Neural crest cell (in vitro differentiated cells): ENCODE results near the gene RPLP2. TPM values are rescaled to one million over a fixed set of nuclear protein-coding genes. Genes with fewer than 3 reads are reported as not detected.

Source experiments
- DNase-seq: peaks from one replicate; pipeline ENCODE4 v3.0.0; 2021; ENCODE audit warnings: low read depth, mixed read lengths, low spot score
- H3K27ac Mint-ChIP-seq: one replicate; pipeline ENCODE4 v1.8.0; 2021; ENCODE audit warnings: mild to moderate bottlenecking, mixed read lengths; ENCODE audit not compliant: unreplicated experiment
- H3K27me3 Mint-ChIP-seq: 2 replicates; pipeline ENCODE4 v1.8.0; 2021; ENCODE audit warnings: low read depth, mild to moderate bottlenecking, mixed read lengths
- H3K36me3 Mint-ChIP-seq: 2 replicates; pipeline ENCODE4 v1.8.0; 2021; ENCODE audit warnings: low read depth, mild to moderate bottlenecking, mixed read lengths
- H3K4me1 Mint-ChIP-seq: 2 replicates; pipeline ENCODE4 v1.8.0; 2021; ENCODE audit warnings: mixed read lengths
- H3K4me3 Mint-ChIP-seq: one replicate; pipeline ENCODE4 v1.8.0; 2021; ENCODE audit warnings: mild to moderate bottlenecking, mixed read lengths
- H3K9me3 Mint-ChIP-seq: 2 replicates; pipeline ENCODE4 v1.8.0; 2021; ENCODE audit warnings: mixed read lengths
- CTCF ChIP-seq: fragments of 200-600 bp; sonication (generic); conservative IDR thresholded peaks from 2 replicates; pipeline ENCODE4 v1.5.0; 2021; ENCODE audit warnings: antibody characterized with exemption, mild to moderate bottlenecking
- total RNA-seq: library from RNA; stranded (reverse); gene quantifications from 2 replicates; pipeline ENCODE4 v1.2.1, GENCODE V29; 2021

Gene RPLP2
- total RNA-seq, 1 donor from 2014 or later, result 1,810 TPM

DNA sequence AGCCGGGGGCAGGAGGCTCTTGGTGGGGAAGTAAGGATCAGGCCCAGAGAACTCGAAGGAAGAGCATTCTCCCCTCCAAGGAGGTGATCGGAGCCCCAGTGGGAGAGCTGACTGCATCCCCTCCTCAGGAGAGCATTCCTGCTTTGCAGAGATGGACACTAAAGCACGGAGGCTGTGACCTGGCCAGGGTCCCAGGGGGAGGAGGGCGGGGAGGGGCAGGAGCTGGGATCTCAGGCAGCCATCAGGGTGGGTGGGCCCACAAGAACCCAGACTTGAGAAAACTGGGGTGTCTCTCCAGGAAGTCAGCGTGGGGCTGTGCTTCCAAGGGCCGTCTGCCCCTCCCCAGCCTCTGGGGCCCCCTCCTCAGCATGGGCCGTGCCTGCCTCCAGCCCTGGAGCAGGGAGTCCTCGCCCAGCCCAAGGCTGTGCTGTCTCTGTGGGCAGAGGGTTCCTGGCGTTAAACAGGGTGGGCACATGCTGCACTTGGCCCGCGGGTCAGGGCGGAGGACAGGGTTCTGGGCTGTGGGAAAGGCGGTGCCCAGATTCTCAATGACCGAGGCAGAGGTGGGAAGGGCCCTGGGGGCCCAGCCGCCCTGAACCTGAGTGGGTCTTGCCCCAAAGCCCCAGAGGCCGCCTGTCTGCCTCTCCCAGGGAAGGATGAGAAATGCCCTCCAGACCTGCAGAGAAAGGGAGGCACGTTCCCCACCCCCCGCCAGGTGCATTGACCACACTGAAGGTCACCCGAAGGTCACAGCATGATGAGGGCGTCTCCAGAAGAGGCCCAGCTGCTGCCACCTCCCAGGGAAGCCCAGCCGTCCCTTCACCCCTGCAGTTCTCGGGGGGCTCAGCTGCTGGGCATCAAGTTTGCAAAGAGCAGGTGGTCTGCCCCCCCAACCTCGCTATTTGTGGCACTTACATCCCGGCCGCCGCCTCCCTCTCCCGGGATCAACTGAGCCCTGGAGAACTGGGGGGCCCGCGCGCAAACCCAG is 20.5 kb upstream of the RPLP2 start:
- no peak overlapping the region for H3K4me3 Mint-ChIP-seq
- no peak for DNase-seq
- H3K9me3 Mint-ChIP-seq, result no peaks in the 10 kb centered on the region
- no peak for TF ChIP-seq CTCF
- H3K4me1 Mint-ChIP-seq, result no peaks in the 10 kb centered on the region
- peaks cover 4% of the 10 kb centered on the region for H3K27me3 Mint-ChIP-seq
- no peak overlapping the region for H3K27ac Mint-ChIP-seq
- H3K36me3 Mint-ChIP-seq, result no peaks in the 10 kb centered on the region

- H3K4me1 Mint-ChIP-seq, result no peaks in the 10 kb centered on the region
- no peaks in the 10 kb centered on the region for H3K9me3 Mint-ChIP-seq
- DNase-seq, result no peak
- no peak for TF ChIP-seq CTCF
- peak within 1 kb of the TSS; percentile 66 for H3K4me3 Mint-ChIP-seq
- no peak within 1 kb of the TSS for H3K27ac Mint-ChIP-seq
- peaks cover 4% of the 10 kb centered on the region for H3K27me3 Mint-ChIP-seq
- no peaks in the 10 kb centered on the region for H3K36me3 Mint-ChIP-seq
These were observed 19.8 kb upstream of the RPLP2 start, which contains the start of gene CEND1 for GRCh38 chr11:789943-790342. TSS of gene CEND1 (minus strand) at chr11:790090. CDS start at chr11:788576, 1,514 bp downstream.

DNA sequence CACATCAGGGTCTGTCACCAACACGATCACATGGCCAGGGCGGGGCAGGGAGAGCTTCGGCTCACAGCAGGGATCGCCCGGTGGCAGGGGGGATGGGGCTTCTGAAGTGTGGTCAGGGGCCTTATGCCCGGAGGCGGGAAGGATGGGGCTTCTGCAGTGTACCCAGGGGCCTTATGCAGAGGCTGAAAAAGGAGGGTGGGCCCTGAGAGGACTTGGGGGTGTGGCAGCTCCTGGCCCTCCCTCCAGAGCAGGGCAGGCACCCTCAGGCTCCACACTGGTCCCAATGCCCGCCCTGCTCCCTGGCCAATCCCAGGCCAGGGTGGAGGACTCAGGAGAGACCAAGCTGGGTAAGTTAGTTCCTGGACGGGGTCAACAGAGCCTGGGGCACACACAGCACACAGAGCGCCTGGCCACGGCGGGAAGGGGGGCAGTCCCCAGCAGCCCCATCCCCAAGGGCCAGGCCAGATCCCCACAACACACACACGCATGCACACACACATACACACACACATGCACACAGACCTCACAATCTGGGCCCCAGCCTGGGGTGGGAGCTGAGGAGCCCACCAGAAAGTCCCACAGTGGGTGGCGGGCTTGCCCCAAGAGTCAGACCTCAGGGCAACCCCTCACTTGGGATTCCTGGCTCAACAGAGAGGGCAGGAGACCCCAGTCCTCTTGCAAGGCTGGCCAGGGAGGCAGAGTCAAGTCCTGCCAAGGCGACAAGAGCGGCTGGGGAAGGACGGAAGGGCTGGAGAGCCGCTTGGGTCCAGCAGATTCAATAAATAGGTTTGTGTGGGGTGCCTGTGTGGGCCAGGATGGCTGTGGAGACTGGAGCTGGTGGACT is 18.8 kb upstream of the RPLP2 start:
- Mint-ChIP-seq H3K9me3 (no peaks in the 10 kb centered on the region), H3K27ac (no peak overlapping the region), H3K27me3 (peaks cover 3% of the 10 kb centered on the region), H3K4me3 (peak overlapping the region; percentile 66), H3K4me1 (peaks cover 2% of the 10 kb centered on the region), H3K36me3 (no peaks in the 10 kb centered on the region)
- TF ChIP-seq CTCF, result no peak
- DNase-seq, result no peak

GRCh38 chr11:791658-792534 is 17.9 kb upstream of the RPLP2 start:
- no peaks in the 10 kb centered on the region for H3K9me3 Mint-ChIP-seq
- no peaks in the 10 kb centered on the region for H3K36me3 Mint-ChIP-seq
- peaks cover 9% of the 10 kb centered on the region for H3K4me1 Mint-ChIP-seq
- no peaks in the 10 kb centered on the region for H3K27me3 Mint-ChIP-seq
- H3K27ac Mint-ChIP-seq, result no peak overlapping the region
- TF ChIP-seq CTCF, result no peak
- no peak overlapping the region for H3K4me3 Mint-ChIP-seq
- DNase-seq, result no peak

DNA sequence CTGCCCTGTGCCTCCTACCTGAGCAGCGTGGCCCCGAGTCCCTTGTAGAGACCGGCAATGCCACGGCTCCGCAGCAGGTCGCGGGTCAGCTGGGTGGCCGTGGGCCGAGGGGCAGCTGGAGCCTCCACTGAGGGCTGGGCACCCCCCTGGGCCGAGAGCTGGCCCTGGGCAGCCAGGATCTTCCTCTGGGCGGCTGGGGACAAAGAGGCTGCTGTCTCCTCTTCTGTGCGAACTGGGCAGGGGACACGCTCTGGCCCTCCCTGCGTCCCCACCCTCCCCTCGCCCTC is 17.3 kb upstream of the RPLP2 start:
- Mint-ChIP-seq H3K4me3 (no peak overlapping the region), H3K4me1 (peaks cover 15% of the 10 kb centered on the region), H3K36me3 (no peaks in the 10 kb centered on the region)

More for the DNA sequence above, 17.3 kb upstream of the RPLP2 start:
- Mint-ChIP-seq H3K9me3 (no peaks in the 10 kb centered on the region), H3K27me3 (no peaks in the 10 kb centered on the region), H3K27ac (no peak overlapping the region)
- no peak for DNase-seq
- no peak for TF ChIP-seq CTCF
